C1 segment of cervical spinal cord (tissue), 14 donors: ENCODE measurements around the gene FOXO3B.
"Not testable (repeated sequence)": the region's sequence is repeated elsewhere in the genome, so short reads cannot be mapped to it uniquely, and the experiment has no call there.

Experiments
- DNase-seq, 14 donors: peaks; one replicate each; lab custom pipeline; 2025; lab: John Stamatoyannopoulos, UW

The FOXO3B gene

GRCh38 chr17:18681767-18682571, at the start of gene FOXO3B:
Gene FOXO3B, minus strand, starts transcription at chr17:18682314. Its CDS starts 663 bp downstream, at chr17:18681651.
- peak in 12 of 14 donors; percentile 19 to 88 (median 73) for DNase-seq

DNA sequence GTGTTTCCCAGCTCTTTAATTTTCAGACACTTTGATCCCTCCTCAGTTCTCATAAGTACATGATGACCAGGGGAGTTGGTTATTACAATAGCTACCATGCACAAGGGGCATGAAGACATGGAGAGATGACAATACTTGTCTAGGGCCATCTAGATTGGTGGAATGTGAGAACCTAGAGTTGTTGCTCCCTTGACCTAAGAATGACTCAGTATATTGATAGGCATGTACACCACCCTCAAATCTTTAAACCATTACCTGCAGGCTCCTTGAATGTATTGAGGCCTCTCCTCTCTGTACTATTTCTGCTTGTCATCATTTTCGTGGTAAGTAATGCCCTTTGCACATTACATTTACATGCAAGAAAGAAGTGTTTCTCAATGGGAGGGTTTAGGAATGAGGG, 41.4 kb upstream of the FOXO3B start:
- not testable (repeated sequence) for DNase-seq

GRCh38 chr17:18722612-18723011, 40.5 kb upstream of the FOXO3B start:
- not testable (repeated sequence) for DNase-seq

DNA sequence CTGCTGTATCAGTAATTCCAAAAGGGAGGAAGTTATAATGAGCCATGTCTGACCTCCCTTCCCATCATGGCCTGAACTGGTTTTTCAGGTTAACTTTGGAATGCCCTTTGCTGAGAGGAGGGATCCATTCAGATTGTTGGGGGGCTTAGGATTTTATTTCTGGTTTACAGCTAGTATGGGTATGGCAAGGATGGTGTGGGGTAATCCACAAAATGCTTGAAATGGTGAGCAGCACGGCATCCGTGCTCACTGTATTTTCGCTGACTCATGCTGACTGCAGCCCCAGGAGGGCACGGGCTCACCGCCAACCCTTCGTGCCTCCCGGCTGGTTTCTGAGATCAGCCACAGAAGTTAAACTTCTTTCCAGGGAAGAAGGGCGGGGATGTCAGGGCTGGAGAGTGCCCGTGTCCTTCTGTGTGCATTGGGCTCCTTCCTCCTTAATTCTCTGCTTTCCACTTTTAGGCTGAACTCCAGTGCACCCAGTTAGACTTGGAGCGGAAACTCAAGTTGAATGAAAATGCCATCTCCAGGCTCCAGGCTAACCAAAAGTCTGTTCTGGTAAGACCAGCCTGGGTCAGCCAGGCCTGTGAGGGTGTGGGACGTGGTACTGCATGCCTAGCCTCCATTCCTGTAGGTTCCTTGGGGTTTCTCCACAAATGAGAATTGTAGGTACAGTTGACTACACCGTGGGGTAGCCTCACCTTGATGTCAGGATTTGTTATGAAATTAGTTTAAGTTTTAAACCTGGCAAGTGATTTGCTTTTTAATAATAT, 39.8 kb upstream of the FOXO3B start:
- not testable (repeated sequence) for DNase-seq

DNA sequence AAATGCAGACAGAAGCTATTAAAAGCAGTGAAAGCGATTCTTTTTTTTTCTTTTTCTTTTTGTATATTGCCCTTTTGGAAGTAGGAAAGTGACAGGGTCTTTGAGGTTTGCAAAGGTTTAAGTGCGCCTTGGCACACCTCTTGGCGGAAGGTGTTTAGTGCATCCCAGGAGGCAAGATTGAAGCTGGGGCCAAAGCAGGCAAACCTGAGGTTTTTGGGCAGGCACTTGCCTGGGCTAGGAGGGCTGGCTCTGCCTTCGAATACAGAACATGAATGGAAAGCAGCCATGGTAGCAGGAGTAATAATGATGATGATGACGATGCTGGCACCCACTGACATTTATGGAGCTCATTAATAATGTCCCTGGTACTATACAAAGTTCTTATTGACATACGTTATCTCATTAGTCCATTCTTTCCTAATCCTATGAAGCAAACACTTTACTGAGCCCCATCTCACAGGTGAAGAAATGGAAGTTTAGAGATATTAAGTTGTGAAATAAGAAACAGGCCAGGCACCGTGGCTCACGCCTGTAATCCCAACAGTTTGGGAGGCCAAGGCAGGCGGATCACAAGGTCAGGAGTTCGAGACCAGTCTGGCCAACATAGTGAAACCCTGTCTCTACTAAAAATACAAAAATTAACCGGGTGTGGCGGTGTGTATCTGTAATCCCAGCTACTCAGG, 37.5 kb upstream of the FOXO3B start:
- not testable (repeated sequence) for DNase-seq

- DNase-seq = not testable (repeated sequence)
Measured at GRCh38 chr17:18718643-18719427, 36.7 kb upstream of the FOXO3B start.

- peak in 8 of 14 donors; percentile 2 to 60 (median 20) for DNase-seq
Measured at GRCh38 chr17:18712354-18712999, 30.4 kb upstream of the FOXO3B start.

DNA sequence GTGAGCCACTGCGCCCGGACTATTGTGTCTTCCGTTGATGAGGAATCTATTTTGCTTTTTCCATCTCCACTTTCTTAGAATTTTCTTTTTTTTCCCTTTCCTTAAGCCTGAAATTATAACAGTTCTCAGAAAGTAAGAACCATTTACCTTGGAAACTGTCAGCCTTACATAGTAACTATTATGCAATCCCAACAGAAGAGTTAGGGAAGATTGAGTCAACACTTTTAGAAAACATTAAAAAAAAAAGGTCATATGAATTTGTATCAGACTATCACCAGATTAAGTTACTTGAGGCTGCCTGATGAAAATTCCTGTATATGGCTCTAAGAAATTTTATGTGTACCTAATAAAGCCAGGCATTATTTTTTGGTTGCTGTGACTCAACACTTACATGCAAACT, 26.1 kb upstream of the FOXO3B start:
- DNase-seq = not testable (repeated sequence)

- not testable (repeated sequence) for DNase-seq
Measured at GRCh38 chr17:18705955-18706354, 23.8 kb upstream of the FOXO3B start.

GRCh38 chr17:18698473-18699103, 16.5 kb upstream of the FOXO3B start:
- not testable (repeated sequence) for DNase-seq

DNA sequence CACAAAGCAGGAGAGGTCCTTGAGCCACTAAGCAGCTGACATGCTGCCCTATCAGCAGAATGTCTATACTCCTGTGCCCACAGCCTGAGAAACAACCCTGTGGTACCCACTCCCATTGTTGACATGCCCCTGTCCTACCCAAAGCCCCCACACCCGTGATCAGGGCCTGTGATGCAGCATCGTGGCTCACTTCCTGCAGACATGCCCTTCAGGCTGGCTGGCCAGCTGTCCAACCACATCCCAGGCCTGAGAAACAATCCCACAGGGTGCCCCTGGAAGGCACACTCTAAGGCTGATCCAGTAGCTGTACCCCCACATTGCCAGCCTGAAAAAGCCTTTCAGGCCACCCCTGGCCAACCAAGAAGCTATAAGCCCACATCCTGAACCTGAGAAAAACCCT, 13.0 kb upstream of the FOXO3B start:
- DNase-seq = not testable (repeated sequence)

DNA sequence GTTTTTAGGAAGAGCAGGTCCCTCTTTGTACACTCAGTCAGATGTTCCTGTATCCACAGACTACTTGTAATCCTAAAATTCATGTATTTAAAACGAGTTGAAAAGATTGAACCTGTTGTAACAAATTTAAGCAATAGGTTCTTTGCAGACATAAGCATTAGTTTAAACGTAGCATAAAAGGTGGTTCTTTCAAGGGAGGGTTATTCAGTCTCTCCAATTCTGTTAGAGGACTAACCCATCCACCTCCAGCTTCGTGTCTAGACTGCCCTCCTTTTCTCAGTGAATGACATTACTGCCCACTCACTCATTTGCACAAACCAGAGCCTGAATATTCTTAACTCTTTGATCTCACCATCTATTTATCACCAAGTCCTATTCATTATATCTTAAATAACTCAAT, 554 bp upstream of the FOXO3B start:
- not testable (repeated sequence) for DNase-seq

DNA sequence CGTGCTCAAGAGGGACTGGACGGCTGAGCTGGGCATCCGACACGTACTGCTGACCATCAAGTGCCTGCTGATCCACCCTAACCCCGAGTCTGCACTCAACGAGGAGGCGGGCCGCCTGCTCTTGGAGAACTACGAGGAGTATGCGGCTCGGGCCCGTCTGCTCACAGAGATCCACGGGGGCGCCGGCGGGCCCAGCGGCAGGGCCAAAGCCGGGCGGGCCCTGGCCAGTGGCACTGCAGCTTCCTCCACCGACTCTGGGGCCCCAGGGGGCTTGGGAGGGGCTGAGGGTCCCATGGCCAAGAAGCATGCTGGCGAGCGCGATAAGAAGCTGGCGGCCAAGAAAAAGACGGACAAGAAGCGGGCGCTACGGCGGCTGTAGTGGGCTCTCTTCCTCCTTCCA, 4.7 kb downstream of the FOXO3B start:
- DNase-seq = not testable (repeated sequence)

GRCh38 chr17:18676928-18677327, 5.2 kb downstream of the FOXO3B start:
- not testable (repeated sequence) for DNase-seq

GRCh38 chr17:18672395-18673227, 9.5 kb downstream of the FOXO3B start:
- not testable (repeated sequence) for DNase-seq

- DNase-seq = not testable (repeated sequence)
Measured at GRCh38 chr17:18668625-18669024, 13.5 kb downstream of the FOXO3B start.

GRCh38 chr17:18667535-18667934, 14.6 kb downstream of the FOXO3B start:
- not testable (repeated sequence) for DNase-seq

- DNase-seq = not testable (repeated sequence)
Measured at GRCh38 chr17:18666326-18666725, 15.8 kb downstream of the FOXO3B start.
